T-cell (primary cell): ENCODE results near the gene KLF14. TPM values are rescaled to one million over a fixed set of nuclear protein-coding genes. Genes with fewer than 3 reads are reported as not detected.

Experiments
- ATAC-seq, 4 experiments: fragments of 200-7000 bp in 3 of 4; fragments of 150-1000 bp in 1 of 4; cut with Tn5 transposase; replicated peaks in 1 of 4; 1 replicate in 3 of 4; 2 replicates in 1 of 4; pipeline ENCODE4 v1.10.0; 2021; ENCODE audit warnings: moderate library complexity in 3 of 4, mild to moderate bottlenecking in 2 of 4, moderate number of reproducible peaks in 1 of 4
- CTCF ChIA-PET, 2 donors: fragments of 300-600 bp; sonication (Branson Sonifier 250); formaldehyde crosslinking; loops; one replicate each; lab custom pipeline; 2022; ENCODE audit warnings: antibody characterized with exemption in 2 of 2; lab: Charles Lee
- POLR2A ChIA-PET, 2 donors: fragments of 300-600 bp; sonication (Branson Sonifier 250); formaldehyde crosslinking; loops; one replicate each; lab custom pipeline; 2022; ENCODE audit warnings: antibody characterized with exemption in 2 of 2; lab: Charles Lee
- DNase-seq, 35 experiments: peaks; one replicate each; pipeline versions ENCODE4 v3.0.0 to v3.0.0-alpha.2; 2013 to 2023
- H3K27ac ChIP-seq: one replicate; pipeline ENCODE4 v1.5.1; 2013; ENCODE audit warnings: low read length
- H3K27me3 ChIP-seq, 2 experiments: replicated peaks in 1 of 2; 1 replicate in 1 of 2; 2 replicates in 1 of 2; pipeline versions ENCODE4 v1.6.1 to v1.7.0; 2013; ENCODE audit warnings: low read length in 1 of 2, mixed read lengths in 1 of 2; ENCODE audit not compliant: control insufficient read depth in 2 of 2, insufficient read depth in 2 of 2; ENCODE audit errors: extremely low read depth in 1 of 2
- H3K36me3 ChIP-seq, 2 donors: 1 replicate in 1 of 2; 2 replicates in 1 of 2; pipeline versions ENCODE4 v1.6.1 to v1.7.0; 2013; ENCODE audit warnings: low read length in 1 of 2; ENCODE audit not compliant: control insufficient read depth in 2 of 2, insufficient read depth in 1 of 2; ENCODE audit errors: extremely low read depth in 1 of 2
- H3K4me1 ChIP-seq, 2 experiments: 1 replicate in 1 of 2; 2 replicates in 1 of 2; pipeline versions ENCODE4 v1.6.1 to v1.7.0; 2013; ENCODE audit warnings: low read length in 2 of 2, mixed read lengths in 1 of 2; ENCODE audit not compliant: insufficient read depth in 2 of 2, control insufficient read depth in 1 of 2; ENCODE audit errors: extremely low read depth in 1 of 2
- H3K4me3 ChIP-seq, 2 donors: 1 replicate in 1 of 2; 2 replicates in 1 of 2; pipeline versions ENCODE4 v1.5.1 to v1.7.0; 2013; ENCODE audit warnings: mild to moderate bottlenecking in 2 of 2, low read length in 1 of 2, moderate library complexity in 1 of 2; ENCODE audit not compliant: control insufficient read depth in 1 of 2; ENCODE audit errors: extremely low read depth in 1 of 2
- H3K9me3 ChIP-seq: 2 replicates; pipeline ENCODE4 v1.7.0; 2013
- H3K27ac Mint-ChIP-seq, 2 donors: one replicate each; pipeline ENCODE4 v1.8.0; 2020 to 2021; ENCODE audit warnings: mild to moderate bottlenecking in 2 of 2, mixed read lengths in 2 of 2
- H3K27me3 Mint-ChIP-seq, 2 donors: one replicate each; pipeline ENCODE4 v1.8.0; 2021 to 2022; ENCODE audit warnings: mixed read lengths in 2 of 2
- H3K36me3 Mint-ChIP-seq: one replicate; pipeline ENCODE4 v1.8.0; 2021; ENCODE audit warnings: mixed read lengths
- H3K4me1 Mint-ChIP-seq, 3 donors: one replicate each; pipeline ENCODE4 v1.8.0; 2020 to 2022; ENCODE audit warnings: mixed read lengths in 3 of 3, mild to moderate bottlenecking in 1 of 3
- H3K4me3 Mint-ChIP-seq, 3 donors: one replicate each; pipeline ENCODE4 v1.8.0; 2020 to 2022; ENCODE audit warnings: mild to moderate bottlenecking in 3 of 3, mixed read lengths in 3 of 3, moderate library complexity in 3 of 3
- H3K9me3 Mint-ChIP-seq, 3 donors: one replicate each; pipeline ENCODE4 v1.8.0; 2020 to 2022; ENCODE audit warnings: mixed read lengths in 3 of 3
- WGBS: methylation state at CpG from one replicate; pipeline ENCODE4 v1.1.5; 2013; ENCODE audit warnings: missing lambda C conversion rate; ENCODE audit not compliant: insufficient coverage; 5-methylcytosine and 5-hydroxymethylcytosine counted together
- total RNA-seq, 35 experiments: library from RNA in 6 of 35; stranded (reverse) in 6 of 35; fragments of 120-200 nt in 1 of 35; gene quantifications; one replicate each; pipeline versions ENCODE4 v1.2.1 to v1.2.4 and lab custom pipeline; 2013 to 2026

Gene KLF14
- total RNA-seq, 5 donors from 2014 or later (not counting 1 experiment from before 2014, with no cell fraction given), result not detected

DNA sequence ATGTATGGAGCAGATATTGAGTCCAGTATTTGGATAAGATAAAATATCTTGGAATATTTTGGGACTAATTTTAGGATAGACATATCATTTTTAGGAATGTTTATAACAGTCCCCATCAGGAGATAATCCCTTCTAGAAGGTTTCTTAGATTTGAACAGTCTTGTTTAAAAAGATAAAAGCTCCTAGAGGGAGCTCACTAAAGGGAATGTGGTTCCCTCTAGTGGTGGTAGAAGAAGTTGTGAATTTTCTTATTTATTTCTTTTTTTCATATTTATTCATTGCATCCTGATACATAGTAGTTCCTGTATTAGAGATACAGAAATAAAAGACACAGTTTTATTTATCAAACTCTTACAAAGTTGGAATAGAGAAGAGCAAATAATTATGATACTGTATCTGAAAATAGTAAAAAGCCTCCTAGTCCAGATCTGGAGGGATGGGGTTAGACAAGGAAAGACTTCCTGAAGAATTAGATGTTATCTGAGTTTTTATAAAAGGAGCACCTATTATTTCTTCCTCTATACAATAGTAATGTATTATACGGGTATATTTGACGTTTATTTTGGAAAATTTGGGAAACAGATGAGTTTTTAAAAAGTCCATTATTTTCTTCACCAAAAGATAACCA, 24.5 kb upstream of the KLF14 start:
- H3K4me1 ChIP-seq, result no peaks in the 10 kb centered on the region
- ATAC-seq, result peak in 2 of 4 experiments; percentile 36 to 45

DNA sequence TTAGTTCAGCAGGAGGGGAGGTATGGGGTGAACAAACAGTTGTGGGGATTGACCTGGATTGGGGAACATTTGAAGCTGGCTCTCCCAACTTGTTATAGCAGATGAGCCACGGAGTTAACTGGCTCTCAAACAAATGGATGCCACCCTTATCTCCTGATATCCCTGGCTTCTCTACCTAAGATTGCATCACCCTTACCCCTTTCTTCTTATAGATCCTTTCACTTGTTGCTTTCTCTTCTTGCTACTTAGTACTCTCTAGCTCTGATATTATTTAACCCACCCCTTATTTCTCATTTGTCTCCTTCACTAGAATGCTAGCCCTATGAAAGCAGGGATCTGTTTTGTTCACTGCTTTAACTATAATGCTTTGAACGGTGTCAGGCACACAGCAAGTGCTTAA, 22.3 kb upstream of the KLF14 start:
- POLR2A ChIA-PET, result no interaction called here
- no peaks in the 10 kb centered on the region for H3K9me3 Mint-ChIP-seq

More for the DNA sequence above, 24.5 kb upstream of the KLF14 start:
- H3K4me1 Mint-ChIP-seq, result no peaks in the 10 kb centered on the region
- ChIA-PET CTCF (interaction anchor here (0.5 to 2.6 kb wide), 23 partner anchors 9 to 945 kb away, joined by 3 to 55 read pairs (median 5); partner anchors contain the start of genes KLHDC10 (in 1 of the 2) and TMEM209 (in 1 of the 2)), POLR2A (no interaction called here)
- no peak overlapping the region for H3K4me3 Mint-ChIP-seq
- H3K27ac Mint-ChIP-seq, result no peak overlapping the region
- no peaks in the 10 kb centered on the region for H3K36me3 Mint-ChIP-seq
- H3K9me3 Mint-ChIP-seq, result no peaks in the 10 kb centered on the region
- Histone ChIP-seq H3K27ac (no peak overlapping the region), H3K9me3 (no peaks in the 10 kb centered on the region), H3K4me3 (no peak overlapping the region), H3K27me3 (no peaks in the 10 kb centered on the region), H3K36me3 (no peaks in the 10 kb centered on the region)
- WGBS, result no CpG with 5 or more reads among the region's 2 CpGs
- peaks cover 3 to 8% of the 10 kb centered on the region in 2 donors for H3K27me3 Mint-ChIP-seq
- peak in 1 of 35 experiments; percentile 71 for DNase-seq

DNA sequence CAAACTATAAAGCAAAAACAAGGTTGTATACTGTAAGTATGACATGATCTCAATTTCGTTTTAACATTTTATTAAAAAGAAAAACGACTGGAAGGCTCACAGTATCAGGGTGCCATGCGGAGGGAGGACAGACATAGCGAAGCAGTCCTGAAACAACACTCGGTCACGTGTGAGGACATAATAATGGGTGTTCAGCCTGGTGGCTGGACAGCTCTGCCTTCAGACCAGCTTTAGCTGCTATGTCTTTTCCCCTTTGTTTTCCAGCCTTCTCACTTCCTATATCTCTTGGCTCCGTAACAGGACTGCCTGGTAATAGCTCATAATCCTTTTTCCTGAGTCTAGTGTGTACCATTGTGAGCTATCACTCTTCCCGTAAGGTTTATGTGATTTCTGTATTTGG, 18.4 kb upstream of the KLF14 start:
- WGBS, result 87% methylated on average over 5 of the region's 8 CpGs

More for the DNA sequence above, 22.3 kb upstream of the KLF14 start:
- no peak for DNase-seq
- Histone ChIP-seq H3K36me3 (no peaks in the 10 kb centered on the region), H3K4me3 (no peak overlapping the region), H3K9me3 (no peaks in the 10 kb centered on the region), H3K4me1 (no peaks in the 10 kb centered on the region), H3K27ac (no peak overlapping the region), H3K27me3 (peaks cover 3% of the 10 kb centered on the region in 2 experiments)
- Mint-ChIP-seq H3K27ac (no peak overlapping the region), H3K36me3 (no peaks in the 10 kb centered on the region), H3K27me3 (peaks cover 6 to 18% of the 10 kb centered on the region in 2 donors), H3K4me3 (no peak overlapping the region), H3K4me1 (no peaks in the 10 kb centered on the region)
- CTCF ChIA-PET, result interaction anchor here (0.8 to 2.6 kb wide), 3 partner anchors 13 to 684 kb away, joined by 3 to 30 read pairs (median 4); no protein-coding TSS in a partner anchor
- WGBS, result no CpG with 5 or more reads among the region's 2 CpGs
- ATAC-seq, result no peak

DNA sequence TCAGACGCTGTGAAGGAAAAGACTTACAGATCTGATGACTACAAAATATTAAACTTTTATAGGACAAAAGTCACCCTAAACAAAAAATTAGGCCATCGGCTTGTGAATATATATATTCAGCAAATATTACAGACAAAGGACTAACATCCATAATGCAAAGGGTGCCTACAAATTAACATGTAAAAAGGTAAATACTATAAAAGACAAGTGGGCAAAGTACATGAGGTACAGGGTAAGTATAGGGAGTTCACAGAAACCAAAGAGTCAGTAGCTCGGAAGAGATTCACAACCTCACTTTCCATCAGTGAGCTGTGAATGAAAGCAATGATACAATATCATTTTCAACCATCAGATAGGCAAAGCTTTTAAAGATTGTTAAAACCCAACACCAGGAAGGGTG, 16.7 kb upstream of the KLF14 start:
- Histone ChIP-seq H3K36me3 (no peaks in the 10 kb centered on the region), H3K27ac (no peak overlapping the region), H3K27me3 (peaks cover 5 to 6% of the 10 kb centered on the region in 2 experiments), H3K4me1 (no peaks in the 10 kb centered on the region), H3K9me3 (no peaks in the 10 kb centered on the region), H3K4me3 (no peak overlapping the region)
- Mint-ChIP-seq H3K27ac (no peak overlapping the region), H3K27me3 (peaks cover 14 to 22% of the 10 kb centered on the region in 2 donors), H3K4me3 (no peak overlapping the region), H3K36me3 (no peaks in the 10 kb centered on the region), H3K9me3 (no peaks in the 10 kb centered on the region), H3K4me1 (no peaks in the 10 kb centered on the region)
- WGBS, result no CpG with 5 or more reads among the region's 3 CpGs
- POLR2A ChIA-PET, result no interaction called here
- CTCF ChIA-PET, result interaction anchor here in 1 of 2 donors (0.5 kb wide), 1 partner anchor 31 kb away, joined by 3 read pairs; no protein-coding TSS in a partner anchor
- DNase-seq (no peak), ATAC-seq (no peak)

More for the DNA sequence above, 18.4 kb upstream of the KLF14 start:
- Histone ChIP-seq H3K4me3 (no peak overlapping the region), H3K27me3 (peaks cover 3 to 5% of the 10 kb centered on the region in 2 experiments), H3K9me3 (no peaks in the 10 kb centered on the region), H3K36me3 (no peaks in the 10 kb centered on the region), H3K27ac (no peak overlapping the region), H3K4me1 (no peaks in the 10 kb centered on the region)
- H3K27me3 Mint-ChIP-seq, result peaks cover 14 to 17% of the 10 kb centered on the region in 2 donors
- no peaks in the 10 kb centered on the region for H3K36me3 Mint-ChIP-seq
- H3K4me3 Mint-ChIP-seq, result no peak overlapping the region
- no peaks in the 10 kb centered on the region for H3K9me3 Mint-ChIP-seq
- ATAC-seq (no peak), DNase-seq (no peak)
- ChIA-PET CTCF (no interaction called here), POLR2A (no interaction called here)
- H3K27ac Mint-ChIP-seq, result no peak overlapping the region
- no peaks in the 10 kb centered on the region for H3K4me1 Mint-ChIP-seq

DNA sequence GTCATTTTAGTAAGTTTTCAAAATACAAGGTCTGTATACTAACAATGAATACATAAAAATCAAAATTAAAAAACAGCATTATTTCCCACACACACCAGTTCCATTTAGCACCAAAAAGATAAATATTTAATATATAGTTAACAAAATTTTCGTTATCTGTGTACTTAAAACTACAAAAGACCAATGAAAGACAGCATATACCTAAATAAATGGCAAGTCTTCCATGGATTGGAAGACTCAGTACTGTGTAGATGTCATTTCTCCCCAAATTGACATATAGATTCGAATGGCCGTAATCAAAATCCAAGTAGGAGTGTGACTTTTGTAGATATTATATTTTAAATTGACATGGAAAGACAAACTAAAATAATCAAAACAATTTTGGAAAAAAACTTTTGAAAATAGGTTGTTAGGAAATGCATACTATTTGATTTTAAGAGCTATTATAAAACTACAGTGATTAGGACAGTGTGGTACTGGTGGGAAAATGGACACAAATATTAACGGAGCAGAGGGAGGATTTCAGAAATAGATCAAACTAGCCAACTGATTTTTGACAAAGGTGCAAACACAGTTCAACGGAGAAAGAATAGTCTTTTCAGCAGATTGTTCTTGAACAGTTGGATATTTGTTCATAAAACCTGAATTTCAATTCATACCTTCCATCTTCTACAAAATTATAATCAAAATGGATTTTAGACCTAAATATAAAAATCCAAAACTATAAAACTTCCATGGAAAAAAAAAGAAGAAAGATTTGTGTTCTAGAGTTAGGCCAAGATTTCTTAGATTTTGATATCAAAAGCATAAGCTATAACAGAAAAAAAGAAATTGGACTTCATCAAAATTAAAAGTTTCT, 14.8 kb upstream of the KLF14 start:
- H3K27me3 ChIP-seq, result peaks cover 5 to 9% of the 10 kb centered on the region in 2 experiments
- Mint-ChIP-seq H3K4me1 (no peaks in the 10 kb centered on the region), H3K4me3 (no peak overlapping the region), H3K27me3 (peaks cover 21 to 36% of the 10 kb centered on the region in 2 donors), H3K27ac (no peak overlapping the region), H3K36me3 (no peaks in the 10 kb centered on the region), H3K9me3 (no peaks in the 10 kb centered on the region)
- DNase-seq (no peak), ATAC-seq (no peak)
- CTCF ChIA-PET, result interaction anchor here (0.7 to 1.9 kb wide), 2 partner anchors 8 to 10 kb away, joined by 4 to 7 read pairs; no protein-coding TSS in a partner anchor
- H3K36me3 ChIP-seq, result no peaks in the 10 kb centered on the region
- H3K4me1 ChIP-seq, result no peaks in the 10 kb centered on the region
- WGBS, result no CpG with 5 or more reads among the region's 5 CpGs
- POLR2A ChIA-PET, result no interaction called here
- H3K4me3 ChIP-seq, result no peak overlapping the region
- H3K9me3 ChIP-seq, result no peaks in the 10 kb centered on the region
- no peak overlapping the region for H3K27ac ChIP-seq

DNA sequence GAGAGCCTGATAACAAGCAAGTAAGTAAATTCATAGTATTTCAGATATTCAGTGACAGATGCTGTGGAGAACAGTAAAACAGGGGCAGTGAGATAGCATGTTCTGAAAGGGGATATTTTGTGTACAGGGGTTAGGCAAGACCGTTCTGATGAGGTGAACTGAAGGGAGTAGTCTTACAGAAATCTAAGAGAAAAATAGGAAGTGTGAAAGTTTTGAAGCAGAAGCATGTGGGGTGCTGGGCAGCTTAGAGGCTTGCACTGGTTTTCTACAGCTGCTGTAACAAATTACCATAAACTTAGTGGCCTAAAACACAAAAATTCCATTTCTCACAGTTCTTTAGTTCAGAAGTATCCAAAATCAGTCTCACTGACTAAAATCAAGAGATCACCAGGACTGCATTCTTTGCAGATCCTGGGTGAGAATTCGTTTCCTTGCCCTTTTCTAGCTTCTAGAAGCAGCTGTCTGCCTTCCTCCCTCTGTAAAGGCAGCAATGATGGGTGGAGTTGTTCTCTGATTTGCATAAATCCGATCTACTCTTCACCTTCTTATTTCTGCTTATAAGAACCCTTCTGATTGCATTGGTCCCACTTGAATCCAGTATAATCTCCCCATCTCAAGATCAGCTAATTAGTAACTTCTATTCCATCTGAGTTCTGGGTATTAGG, 7.5 kb upstream of the KLF14 start:
- ATAC-seq, result no peak
- 0% methylated on average over 1 of the region's 3 CpGs for WGBS

More for the DNA sequence above, 7.5 kb upstream of the KLF14 start:
- POLR2A ChIA-PET, result interaction anchor here in 1 of 2 donors (0.6 kb wide), 2 partner anchors 122 to 427 kb away, joined by 3 to 12 read pairs; no protein-coding TSS in a partner anchor
- Mint-ChIP-seq H3K27me3 (peaks cover 20 to 36% of the 10 kb centered on the region in 2 donors), H3K9me3 (no peaks in the 10 kb centered on the region), H3K36me3 (no peaks in the 10 kb centered on the region), H3K27ac (no peak overlapping the region), H3K4me3 (no peak overlapping the region), H3K4me1 (no peaks in the 10 kb centered on the region)
- H3K27ac ChIP-seq, result no peak overlapping the region
- DNase-seq, result no peak
- H3K4me1 ChIP-seq, result no peaks in the 10 kb centered on the region
- no peak overlapping the region for H3K4me3 ChIP-seq
- H3K36me3 ChIP-seq, result no peaks in the 10 kb centered on the region
- peaks cover 2% of the 10 kb centered on the region for H3K9me3 ChIP-seq
- CTCF ChIA-PET, result interaction anchor here in 1 of 2 donors (0.5 kb wide), 1 partner anchor 72 kb away, joined by 3 read pairs; no protein-coding TSS in a partner anchor
- H3K27me3 ChIP-seq, result peaks cover 11% of the 10 kb centered on the region in 2 experiments
